ENCODE results near the gene IRF7. TPM values are rescaled to one million over a fixed set of nuclear protein-coding genes. Genes with fewer than 3 reads are reported as not detected.

IRF7 gene
- total RNA-seq, 1 experiment from 2014 or later, result 329 TPM

- DNase-seq (ENCODE audit: low spot score), result peak; percentile 56
Observed at GRCh38 chr11:563812-564578, 51.8 kb downstream of the IRF7 start.

- no peak for DNase-seq (ENCODE audit: low spot score)
Observed at GRCh38 chr11:563066-563811, 52.5 kb downstream of the IRF7 start.

Small RNA genes within 50 kb of the gene (small RNA-seq; reads per million reads assigned to genes)
- gene MIR210, result 1.2 reads per million, percentile 45 among the genes with 10 or more reads in this experiment

Other genes with a start within 250 kb of the IRF7 start
- not detected in 2 replicates for gene B4GALNT4, start 246.5 kb downstream of the IRF7 start, total RNA-seq (2014; rRNA removed; shearing (Covaris generic))
- gene PKP3, start 221.7 kb downstream of the IRF7 start, total RNA-seq (2014; rRNA removed; shearing (Covaris generic)), result 284 and 306 TPM in 2 replicates
- 295 and 312 TPM in 2 replicates for gene SIGIRR, start 201.0 kb downstream of the IRF7 start, total RNA-seq (2014; rRNA removed; shearing (Covaris generic))
- 63.7 and 94.0 TPM in 2 replicates for gene ANO9, start 173.9 kb downstream of the IRF7 start, total RNA-seq (2014; rRNA removed; shearing (Covaris generic))
- 56.6 and 63.4 TPM in 2 replicates for gene PTDSS2, start 165.7 kb downstream of the IRF7 start, total RNA-seq (2014; rRNA removed; shearing (Covaris generic))
- 470 and 513 TPM in 2 replicates for gene RNH1, start 108.7 kb downstream of the IRF7 start, total RNA-seq (2014; rRNA removed; shearing (Covaris generic))
- 217 and 259 TPM in 2 replicates for gene HRAS, start 80.4 kb downstream of the IRF7 start, total RNA-seq (2014; rRNA removed; shearing (Covaris generic))
- 8.1 and 10.0 TPM in 2 replicates for gene LRRC56, start 78.4 kb downstream of the IRF7 start, total RNA-seq (2014; rRNA removed; shearing (Covaris generic))
- 5.3 and 6.9 TPM in 2 replicates for gene LMNTD2, start 55.2 kb downstream of the IRF7 start, total RNA-seq (2014; rRNA removed; shearing (Covaris generic))
- gene RASSF7, start 55.0 kb downstream of the IRF7 start, total RNA-seq (2014; rRNA removed; shearing (Covaris generic)), result 515 and 552 TPM in 2 replicates
- 75.3 and 82.0 TPM in 2 replicates for gene PHRF1, start 39.5 kb downstream of the IRF7 start, total RNA-seq (2014; rRNA removed; shearing (Covaris generic))
- gene CDHR5, start 9.0 kb upstream of the IRF7 start, total RNA-seq (2014; rRNA removed; shearing (Covaris generic)), result 11.9 and 12.1 TPM in 2 replicates
- gene SCT, start 11.2 kb upstream of the IRF7 start, total RNA-seq (2014; rRNA removed; shearing (Covaris generic)), result not detected in 2 replicates
- 0.34 and 0.92 TPM in 2 replicates for gene DRD4, start 21.3 kb upstream of the IRF7 start, total RNA-seq (2014; rRNA removed; shearing (Covaris generic))
- 77.8 and 139 TPM in 2 replicates for gene DEAF1, start 79.3 kb upstream of the IRF7 start, total RNA-seq (2014; rRNA removed; shearing (Covaris generic))
- 73.6 and 76.8 TPM in 2 replicates for gene TMEM80, start 79.9 kb upstream of the IRF7 start, total RNA-seq (2014; rRNA removed; shearing (Covaris generic))
- gene EPS8L2, start 90.3 kb upstream of the IRF7 start, total RNA-seq (2014; rRNA removed; shearing (Covaris generic)), result 473 and 503 TPM in 2 replicates
- gene TALDO1, start 131.5 kb upstream of the IRF7 start, total RNA-seq (2014; rRNA removed; shearing (Covaris generic)), result 669 and 686 TPM in 2 replicates
- 128 and 132 TPM in 2 replicates for gene GATD1, start 161.5 kb upstream of the IRF7 start, total RNA-seq (2014; rRNA removed; shearing (Covaris generic))
- 0.47 TPM in 1 of 2 replicates, not detected in the other for gene CEND1, start 174.1 kb upstream of the IRF7 start, total RNA-seq (2014; rRNA removed; shearing (Covaris generic))
- gene SLC25A22, start 182.3 kb upstream of the IRF7 start, total RNA-seq (2014; rRNA removed; shearing (Covaris generic)), result 82.6 and 108 TPM in 2 replicates
- gene PIDD1, start 189.3 kb upstream of the IRF7 start, total RNA-seq (2014; rRNA removed; shearing (Covaris generic)), result 31.7 and 53.9 TPM in 2 replicates
- 1,913 and 1,915 TPM in 2 replicates for gene RPLP2, start 194.0 kb upstream of the IRF7 start, total RNA-seq (2014; rRNA removed; shearing (Covaris generic))
- 174 and 202 TPM in 2 replicates for gene PNPLA2, start 203.0 kb upstream of the IRF7 start, total RNA-seq (2014; rRNA removed; shearing (Covaris generic))
- 204 and 225 TPM in 2 replicates for gene CRACR2B, start 212.0 kb upstream of the IRF7 start, total RNA-seq (2014; rRNA removed; shearing (Covaris generic))
- 916 and 940 TPM in 2 replicates for gene CD151, start 217.0 kb upstream of the IRF7 start, total RNA-seq (2014; rRNA removed; shearing (Covaris generic))
- 1,254 and 1,310 TPM in 2 replicates for gene POLR2L, start 226.6 kb upstream of the IRF7 start, total RNA-seq (2014; rRNA removed; shearing (Covaris generic))
- gene TSPAN4, start 226.9 kb upstream of the IRF7 start, total RNA-seq (2014; rRNA removed; shearing (Covaris generic)), result 29.2 and 39.6 TPM in 2 replicates

All from HT-29 (cell line).